HG03558 (cell line): ENCODE data around the gene ADAMTS10.
"Not testable (repeated sequence)": the region's sequence is repeated elsewhere in the genome, so short reads cannot be mapped to it uniquely, and the experiment has no call there.

Experiments used
- ATAC-seq: cut with Tn5 transposase; IDR thresholded peaks from one replicate; pipeline ENCODE4 v1.9.1; 2021; ENCODE audit warnings: moderate number of reproducible peaks; ENCODE audit not compliant: unreplicated experiment; ENCODE audit errors: extremely low read depth

The ADAMTS10 gene

DNA sequence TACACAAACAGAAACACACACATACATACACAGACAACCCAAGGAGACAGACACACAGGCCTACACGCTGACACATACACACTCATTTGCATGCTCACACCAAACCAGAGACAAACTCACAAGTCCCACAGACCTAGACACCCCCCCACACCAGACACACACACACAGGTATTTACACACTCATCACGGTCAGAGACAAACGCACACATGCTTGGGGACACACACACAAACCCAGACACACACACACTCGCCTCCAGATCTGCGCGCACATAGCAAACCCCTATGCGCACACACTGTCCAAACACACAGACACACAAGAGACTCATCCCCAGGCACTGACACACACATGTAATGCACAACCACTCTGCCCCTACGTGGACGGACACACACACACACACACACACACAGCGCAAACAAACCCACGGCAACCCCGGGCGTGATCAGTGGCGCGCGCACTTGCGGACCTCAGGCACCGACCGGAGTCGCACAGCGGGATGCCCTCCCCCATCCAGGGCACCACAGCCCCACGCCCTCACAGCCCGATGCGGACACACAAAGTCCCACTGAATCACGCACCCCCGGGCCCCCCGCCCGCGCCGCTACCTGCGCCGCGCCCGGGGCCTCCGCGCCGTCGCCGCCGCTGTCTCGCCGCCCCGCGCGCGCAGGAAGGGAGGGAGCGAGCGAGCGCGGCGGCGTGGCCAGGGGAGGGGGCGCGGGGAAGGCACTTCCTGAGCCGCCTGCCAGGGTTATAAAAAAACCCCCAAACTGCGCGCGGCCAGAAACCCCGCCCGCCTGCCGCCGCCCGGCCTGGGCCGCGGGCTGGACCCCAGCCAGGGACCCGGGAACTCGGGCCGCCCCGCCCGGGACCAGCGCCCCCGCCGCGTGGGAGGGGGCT is at the start of gene ADAMTS10:
Gene ADAMTS10, minus strand, starts transcription at position 675 of the 895 bp plus-strand sequence. CDS start 5,005 bp downstream, outside the sequence.
- no peak for ATAC-seq

DNA sequence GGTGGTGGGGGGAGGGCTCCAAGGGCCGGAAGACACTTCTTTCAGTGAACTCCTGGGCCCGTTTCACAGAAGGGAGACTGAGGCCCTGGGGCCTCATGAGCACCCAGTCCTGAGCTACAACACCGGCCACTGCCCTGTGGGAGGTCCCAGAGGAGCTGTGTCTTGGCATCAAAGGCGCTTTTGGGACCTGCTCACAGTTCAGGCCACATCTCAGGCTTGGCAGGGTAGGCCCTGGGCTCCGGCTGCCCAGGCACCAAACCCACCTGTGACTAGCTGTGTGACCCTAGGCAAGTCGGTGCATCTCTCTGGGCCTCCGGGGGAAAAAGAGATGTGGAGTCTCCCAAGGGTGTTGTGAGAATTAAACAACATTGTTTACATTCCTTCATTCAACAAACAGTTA is 49.4 kb upstream of the ADAMTS10 start:
- no peak for ATAC-seq

DNA sequence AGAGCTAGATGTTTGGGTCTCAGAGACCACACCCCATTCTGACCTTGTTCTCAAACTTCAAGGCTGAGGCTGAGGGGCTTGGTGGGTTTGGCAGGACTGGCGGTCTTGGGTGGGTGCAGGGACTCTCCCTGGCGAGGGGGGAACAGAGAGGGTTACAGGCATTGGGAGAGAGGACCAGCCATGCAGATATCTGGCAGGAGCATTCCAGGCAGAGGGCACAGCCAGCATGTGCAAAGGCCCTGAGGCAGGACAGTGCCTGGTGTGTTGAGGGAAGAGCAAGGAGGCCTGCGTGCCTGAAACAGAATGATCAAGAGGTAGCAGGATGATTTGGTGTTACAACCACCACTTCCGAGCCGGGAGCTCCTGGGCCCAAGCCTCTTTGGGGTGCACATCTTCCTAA is 47.4 kb upstream of the ADAMTS10 start:
- ATAC-seq = no peak

DNA sequence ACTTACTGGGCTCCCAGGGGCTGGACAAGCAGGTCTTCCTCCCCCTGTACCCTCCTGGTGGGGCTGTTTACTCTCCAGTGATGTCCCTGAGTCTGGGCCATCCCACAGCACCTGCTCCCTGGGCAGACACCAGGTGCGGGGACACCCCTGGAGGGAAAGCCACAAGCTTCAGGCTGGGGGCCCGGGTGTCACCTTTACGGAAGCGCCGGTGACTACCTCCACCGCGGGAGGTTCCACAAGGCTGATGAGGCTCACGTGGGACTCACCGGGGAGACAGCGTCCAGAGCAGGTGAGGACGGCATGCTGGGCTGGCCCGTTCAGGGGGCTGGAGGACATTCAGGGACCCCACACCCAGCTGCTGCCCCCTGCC is 44.8 kb upstream of the ADAMTS10 start:
- ATAC-seq = no peak

DNA sequence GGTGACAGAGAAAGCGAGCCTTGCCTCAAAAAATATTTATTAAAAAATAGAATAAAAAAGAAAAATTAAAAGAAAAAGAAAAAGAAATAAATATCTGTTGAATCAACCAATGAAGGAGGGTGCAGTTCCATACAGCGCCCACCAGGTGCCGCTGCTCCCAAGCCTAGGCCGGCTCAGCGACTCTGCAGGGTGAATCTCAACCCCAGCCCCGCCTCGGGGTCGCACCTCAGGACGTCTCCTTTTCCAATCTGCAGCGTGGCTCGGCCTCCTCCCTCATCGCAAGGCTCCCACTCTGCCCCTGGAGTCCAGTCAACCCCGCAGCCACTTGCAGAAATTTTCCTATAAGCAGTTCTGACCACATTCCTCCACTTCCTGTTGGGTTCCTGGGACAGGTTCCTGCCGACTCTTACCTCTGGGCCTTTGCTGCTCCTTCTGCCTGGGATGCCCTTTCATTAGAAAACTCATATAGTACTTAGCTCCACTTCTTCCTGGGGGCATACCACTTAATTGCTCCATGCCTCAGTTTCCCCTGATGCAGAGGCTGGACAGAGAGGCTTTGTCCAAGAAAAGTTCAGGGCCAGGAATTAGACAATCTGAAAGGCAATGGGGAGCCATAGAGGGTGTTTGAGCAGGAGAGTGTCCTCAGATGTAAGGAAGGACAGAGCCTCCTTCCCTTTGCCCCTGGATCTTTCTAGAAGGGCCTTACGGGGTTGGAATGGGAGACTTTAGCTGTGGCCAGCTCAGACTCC is 44.2 kb upstream of the ADAMTS10 start:
- ATAC-seq = no peak

DNA sequence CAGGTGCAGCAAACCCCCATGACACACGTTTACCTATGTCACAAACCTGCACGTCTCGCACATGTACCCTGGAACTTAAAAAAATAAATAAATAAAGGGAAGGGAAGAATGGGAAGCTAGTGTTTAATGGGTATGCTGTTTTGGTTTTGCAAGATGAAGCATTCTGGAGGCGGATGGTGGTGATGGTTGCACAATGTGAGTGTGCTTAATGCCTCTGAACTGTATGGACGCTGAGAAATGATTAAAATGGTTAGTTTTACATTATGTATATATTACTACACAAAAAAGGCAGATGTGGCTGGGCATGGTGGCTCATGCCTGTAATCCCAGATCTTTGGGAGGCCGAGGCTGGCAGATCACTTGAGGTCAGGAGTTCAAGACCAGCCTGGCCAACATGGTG is 37.7 kb upstream of the ADAMTS10 start:
- ATAC-seq = no peak

DNA sequence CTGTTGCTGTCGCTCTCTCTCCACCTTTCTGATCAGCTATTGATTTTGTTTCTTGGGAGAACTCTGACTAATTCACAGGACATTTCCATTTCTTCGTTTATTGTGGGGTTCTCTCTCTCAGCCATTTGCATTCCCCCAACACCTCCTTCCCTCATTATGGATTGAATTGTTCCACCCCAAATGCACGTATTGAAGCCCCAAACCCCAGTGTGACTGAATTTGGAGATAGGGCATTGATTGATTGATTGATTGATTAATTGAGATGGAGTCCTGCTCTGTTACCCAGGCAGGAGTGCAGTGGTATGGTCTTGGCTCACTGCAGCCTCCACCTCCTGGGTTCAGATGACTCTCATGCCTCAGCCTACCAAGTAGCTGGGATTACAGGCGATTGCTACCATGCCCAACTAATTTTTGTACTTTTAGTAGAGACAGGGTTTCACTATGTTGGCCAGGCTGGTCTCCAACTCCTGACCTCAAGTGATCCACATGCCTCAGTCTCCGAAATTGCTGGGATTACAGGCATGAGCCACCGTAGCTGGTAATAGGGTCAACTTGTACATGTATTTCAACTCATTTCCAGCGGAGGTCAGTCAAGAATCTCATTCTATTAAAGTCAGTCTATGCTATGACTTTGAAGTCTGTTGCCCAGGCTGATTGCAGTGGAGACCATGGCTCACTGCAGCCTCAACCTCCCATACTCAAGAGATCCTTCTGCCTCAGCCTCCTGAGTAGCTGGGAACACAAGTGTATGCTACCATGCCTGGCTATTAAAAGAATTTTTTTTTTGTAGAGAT is 33.5 kb upstream of the ADAMTS10 start:
- ATAC-seq = no peak

DNA sequence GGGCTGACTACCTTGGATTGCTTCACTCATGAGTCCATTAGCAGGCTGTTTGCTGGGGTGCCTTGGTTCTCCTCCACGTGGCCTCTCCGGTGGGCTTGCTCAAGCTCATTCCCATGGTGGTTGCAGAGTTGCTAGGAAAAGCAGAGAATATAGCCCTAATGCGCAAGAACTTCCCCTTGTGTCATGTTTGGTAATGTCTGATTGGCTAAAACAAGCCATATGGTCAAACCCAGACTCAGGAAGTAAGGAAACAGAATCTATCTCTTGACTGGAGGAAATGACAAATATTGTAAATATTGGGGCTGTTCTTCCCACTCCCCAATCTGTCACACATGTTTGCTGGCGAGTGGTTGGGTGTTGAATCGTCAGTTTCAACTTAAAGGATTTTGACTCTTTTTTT is 32.0 kb upstream of the ADAMTS10 start:
- ATAC-seq = no peak

DNA sequence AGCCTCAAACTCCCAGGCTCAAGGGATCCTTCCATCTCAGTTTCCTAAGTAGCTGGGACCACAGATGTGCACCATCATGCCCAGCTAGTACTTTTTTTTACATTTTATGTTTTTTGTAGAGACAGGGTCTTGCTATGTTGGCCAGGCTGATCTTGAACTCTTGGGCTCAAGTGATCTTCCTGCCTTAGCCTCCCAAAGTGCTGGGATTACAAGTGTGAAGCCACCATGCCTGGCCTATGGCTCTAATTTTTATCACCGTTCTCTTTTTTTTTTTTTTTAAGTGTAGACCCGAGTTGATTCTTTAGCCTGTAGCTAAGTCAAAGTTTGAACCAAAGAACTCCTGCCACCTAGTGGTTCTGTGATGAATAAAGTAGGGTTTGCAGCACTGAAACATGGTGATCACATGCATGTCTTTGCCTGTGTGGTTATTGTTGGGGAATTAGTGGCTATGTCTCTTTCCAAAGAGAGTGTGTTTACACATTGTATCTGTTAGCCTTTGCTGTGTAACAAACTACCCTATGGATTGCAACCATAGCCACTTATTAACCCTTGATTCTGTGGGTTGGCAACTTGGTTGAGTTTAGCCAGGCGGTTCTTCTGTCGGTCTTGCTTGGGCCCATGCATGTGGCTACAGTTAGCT is 31.5 kb upstream of the ADAMTS10 start:
- no peak for ATAC-seq

DNA sequence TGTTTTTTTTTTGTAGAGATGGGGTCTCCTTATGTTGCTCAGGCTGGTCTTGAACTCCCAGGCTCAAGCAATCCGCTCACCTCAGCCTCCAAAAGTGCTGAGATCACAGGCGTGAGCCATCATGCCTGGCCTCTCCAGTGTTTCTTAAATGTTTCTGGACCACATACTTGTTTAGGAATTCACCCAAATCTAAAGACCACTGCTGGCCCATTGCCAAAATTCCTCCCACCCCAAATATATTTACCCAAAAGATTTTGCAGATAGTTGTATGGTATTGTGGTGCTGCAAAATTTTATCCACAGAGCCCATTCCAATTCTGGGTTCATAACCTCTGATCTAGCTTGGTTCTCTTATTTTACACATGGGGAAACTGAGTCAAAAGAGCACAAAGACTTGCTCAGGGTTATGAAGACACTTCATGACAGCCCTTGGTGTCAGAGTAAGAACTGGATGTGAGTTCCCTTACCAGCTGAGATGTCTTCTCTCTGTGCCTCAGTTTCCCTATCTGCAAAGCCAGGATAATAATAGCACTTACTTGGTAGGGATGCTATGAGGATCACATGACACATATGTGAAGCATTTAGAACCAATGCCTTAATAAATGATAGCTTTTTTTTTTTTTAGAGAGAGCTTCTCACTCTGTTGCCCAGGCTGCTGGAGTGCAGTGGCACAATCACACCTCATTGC is 30.8 kb upstream of the ADAMTS10 start:
- ATAC-seq = no peak

DNA sequence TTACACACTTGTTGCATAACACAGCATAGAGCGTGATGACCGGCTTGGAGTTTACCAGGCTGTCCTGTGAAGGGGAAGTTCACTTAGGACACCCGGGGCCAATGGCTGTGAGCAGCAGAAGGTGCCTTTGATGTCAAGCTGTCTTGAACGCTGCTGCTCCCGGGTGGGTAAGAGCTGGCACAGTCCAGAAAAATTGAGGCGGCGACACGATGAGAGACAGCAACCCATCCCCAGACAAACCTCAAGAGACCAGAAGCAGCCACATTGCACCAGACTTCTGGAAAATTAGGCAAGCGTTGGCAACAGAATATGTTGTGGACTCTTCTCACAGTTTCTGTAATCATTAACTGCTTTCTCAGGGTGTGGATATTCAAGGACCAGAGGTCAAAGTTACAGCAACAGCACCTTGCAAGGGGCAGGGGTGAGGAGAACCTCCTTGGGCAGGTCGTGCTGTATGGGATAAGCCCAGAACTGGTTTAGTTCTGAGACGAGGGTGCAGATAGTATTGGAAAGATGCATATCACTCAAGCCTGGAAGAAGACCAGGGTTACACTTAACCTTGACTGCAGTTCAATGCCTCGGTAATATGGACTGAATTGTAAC is 30.0 kb upstream of the ADAMTS10 start:
- no peak for ATAC-seq

DNA sequence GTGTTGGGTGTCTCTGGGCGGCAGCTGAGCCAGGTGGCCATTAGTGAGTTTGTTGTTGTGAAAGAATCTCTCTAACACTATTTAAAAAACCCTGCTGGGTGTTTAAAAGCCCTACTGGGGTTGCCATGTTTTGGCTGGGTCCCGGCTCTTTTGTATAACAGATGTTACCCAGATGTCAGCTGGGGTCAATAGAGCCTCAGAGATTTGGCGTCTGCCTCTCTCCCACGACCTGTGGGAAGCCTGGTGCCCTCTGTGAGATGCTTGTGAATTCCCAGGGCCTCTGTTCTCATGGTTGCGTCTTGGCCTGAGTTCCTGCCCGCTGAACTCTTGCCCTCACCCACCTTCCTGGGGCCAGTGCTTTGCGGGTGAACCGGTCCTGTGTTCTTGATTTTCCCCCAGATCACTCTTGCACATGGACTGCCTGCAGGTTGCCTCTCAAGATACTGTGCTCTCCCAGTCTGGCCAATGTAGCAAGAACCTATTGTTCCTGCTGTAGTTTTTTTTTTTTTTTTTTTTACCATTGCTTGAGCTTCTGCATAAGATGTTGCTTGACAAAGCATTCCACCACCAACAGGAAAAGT is 29.4 kb upstream of the ADAMTS10 start:
- no peak for ATAC-seq

DNA sequence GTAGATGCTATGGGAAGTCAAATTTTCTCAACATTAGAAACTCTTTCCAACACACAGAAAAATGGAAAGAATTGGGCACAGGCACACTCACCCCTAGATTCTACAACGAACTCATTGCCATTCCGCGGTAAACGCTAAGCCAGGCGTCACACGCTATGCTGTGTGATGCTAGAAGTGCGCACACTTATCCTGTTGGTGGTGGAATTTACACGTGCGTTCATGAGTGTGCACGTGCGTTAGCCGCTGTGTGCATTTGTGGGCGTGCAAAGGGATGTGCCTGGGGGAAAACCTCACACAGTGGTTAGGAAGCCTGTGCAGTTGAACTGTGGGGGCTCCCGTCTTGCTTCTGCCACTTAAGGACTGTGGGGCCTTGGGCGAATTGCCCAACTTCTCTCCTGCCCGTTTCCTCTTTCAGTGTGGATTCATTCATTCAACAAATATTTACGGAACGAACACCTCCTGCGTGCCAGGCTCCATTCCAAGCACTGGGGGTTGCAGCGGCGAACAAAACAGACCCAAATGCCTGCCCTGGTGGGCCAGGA is 27.6 kb upstream of the ADAMTS10 start:
- ATAC-seq = no peak

DNA sequence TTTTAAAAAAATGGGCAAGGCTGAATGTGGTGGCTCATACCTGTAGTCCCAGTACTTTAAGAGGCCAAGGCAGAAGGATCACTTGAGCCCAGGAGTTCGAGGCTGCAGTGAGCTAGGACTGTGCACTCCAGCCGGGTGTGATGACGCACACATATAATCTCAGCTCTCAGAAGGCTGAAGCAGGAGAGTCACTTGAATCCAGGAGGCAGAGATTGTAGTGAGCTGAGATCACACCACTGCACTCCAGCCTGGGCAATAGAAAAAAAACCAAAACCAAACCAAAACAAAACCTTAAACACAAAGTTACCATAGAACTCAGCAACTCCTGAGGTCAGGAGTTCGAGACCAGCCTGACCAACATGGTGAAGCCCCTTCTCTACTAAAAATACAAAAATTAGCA is 26.6 kb upstream of the ADAMTS10 start:
- not testable (repeated sequence) for ATAC-seq

DNA sequence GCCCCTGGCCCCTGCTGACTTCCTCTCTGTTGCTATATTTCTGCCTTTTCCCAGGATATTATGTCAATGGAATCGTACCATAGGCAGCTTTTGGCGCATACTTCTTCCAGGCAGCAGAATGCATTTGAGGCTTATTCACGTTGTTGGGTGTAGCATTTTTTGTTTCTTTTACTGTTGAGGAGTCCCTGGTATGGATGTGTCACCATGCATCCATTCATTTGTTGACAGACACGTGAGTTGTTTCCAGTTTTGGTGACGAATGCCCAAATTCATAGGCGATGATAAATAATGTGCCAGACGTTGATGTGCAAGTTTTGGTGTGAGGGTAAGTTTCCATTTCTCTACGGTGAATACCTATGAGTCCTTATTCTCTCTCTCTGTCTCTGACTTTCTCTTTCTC is 24.9 kb upstream of the ADAMTS10 start:
- no peak for ATAC-seq

DNA sequence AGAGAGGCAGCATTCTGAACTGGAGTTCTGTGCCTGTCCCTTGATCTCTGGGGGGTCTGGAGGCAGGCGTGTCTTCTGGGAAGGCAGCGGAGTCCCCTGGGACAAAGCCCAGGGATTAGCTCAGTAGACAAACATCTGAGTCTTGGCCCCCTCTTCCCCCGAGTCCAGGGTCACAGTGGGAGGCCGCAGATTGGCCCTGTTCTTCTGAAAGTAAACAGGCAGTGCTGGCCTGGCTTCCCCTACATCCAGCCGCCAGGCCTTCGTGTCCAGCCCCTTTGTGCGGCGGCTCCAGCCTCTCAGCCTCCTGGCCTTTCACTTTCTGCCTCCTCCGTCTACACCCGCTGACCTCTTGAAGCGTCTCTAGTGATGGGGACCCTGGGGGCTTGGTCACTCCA is 20.9 kb upstream of the ADAMTS10 start:
- ATAC-seq = no peak

DNA sequence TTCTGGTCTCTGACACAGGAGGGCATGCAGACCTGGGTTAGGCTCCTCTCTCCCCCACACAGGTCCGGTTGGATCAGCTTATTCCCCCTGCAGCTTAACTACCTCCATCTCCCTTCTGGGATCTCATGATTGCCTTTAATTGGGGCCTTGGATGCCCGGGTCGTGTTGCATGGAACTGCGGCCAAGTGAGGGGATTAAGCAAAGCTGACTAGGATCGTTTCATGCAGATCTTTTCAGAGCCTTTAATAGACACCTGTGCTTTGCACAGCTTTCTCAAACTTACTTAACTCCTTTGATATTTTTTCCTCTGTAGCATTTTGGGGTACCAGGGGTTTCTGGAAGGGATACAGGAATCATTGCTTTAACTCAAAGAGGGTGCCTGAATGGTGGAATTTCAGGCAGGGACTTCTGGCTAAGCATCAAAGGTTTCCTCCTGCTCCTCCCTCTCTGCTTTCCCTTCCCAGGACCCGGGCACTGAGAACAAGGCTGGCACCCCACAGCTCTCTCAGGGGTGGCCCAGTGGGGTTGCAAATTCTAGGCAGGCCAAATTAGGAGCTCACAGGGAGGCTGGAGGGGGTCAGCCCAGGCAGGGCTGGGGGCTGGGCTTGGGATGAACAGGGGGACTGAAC is 20.4 kb upstream of the ADAMTS10 start:
- no peak for ATAC-seq

DNA sequence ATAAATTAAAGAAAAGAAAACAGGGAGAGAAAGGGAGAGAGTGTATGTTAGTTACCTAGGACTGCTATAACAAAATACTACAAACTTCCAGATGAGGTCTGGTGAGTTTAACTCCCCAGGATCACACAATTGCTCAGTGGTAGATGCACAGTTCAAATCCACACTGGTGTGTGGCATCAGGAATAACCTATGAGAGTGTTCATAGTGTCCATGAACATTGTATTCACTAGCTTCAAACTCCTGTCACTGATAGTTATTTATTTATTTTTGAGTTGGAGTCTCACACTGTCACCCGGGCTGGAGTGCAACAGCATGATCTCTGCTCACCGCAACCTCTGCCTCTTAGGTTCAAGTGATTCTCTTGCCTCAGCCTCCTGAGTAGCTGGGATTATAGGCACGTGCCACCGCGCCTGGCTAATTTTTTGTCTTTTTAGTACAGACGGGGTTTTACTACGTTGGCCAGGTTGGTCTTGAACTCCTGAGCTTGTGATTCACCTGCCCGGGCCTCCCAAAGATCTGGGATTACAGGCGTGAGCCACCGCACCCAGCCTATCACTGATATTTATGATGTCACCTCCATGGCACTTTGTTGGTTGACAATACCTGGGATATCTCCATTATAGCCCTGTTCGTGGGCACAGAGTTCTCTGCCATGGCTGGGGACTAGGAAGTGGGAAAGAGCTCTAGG is 19.6 kb upstream of the ADAMTS10 start, which contains the start of gene NFILZ:
Gene NFILZ, plus strand, starts transcription at position 638 of the 688 bp plus-strand sequence. CDS start 46,133 bp downstream, outside the sequence.
- no peak for ATAC-seq
